ENCODE results near the gene SPAG17.

SPAG17 gene

DNA sequence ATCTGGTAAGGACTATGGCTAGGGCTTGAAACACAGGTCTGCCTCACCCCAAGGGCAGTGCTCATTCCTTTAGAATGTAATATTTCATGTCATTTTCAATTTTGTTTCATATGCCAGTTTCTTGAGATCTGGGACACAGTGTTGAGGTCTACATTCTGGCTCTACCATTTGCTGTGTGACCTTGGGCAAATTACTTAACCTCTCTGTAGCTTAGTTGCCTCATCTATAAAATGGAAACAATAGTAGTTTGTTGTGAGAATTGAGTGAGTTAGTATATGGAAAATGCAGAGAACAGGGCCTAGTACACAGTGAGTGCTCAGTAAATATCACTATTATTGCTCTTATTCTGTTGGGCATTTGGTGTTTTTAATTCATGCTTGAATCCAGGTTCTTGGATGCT, 171.1 kb downstream of the SPAG17 start:
- H3K27ac Mint-ChIP-seq = no peak overlapping the region

DNA sequence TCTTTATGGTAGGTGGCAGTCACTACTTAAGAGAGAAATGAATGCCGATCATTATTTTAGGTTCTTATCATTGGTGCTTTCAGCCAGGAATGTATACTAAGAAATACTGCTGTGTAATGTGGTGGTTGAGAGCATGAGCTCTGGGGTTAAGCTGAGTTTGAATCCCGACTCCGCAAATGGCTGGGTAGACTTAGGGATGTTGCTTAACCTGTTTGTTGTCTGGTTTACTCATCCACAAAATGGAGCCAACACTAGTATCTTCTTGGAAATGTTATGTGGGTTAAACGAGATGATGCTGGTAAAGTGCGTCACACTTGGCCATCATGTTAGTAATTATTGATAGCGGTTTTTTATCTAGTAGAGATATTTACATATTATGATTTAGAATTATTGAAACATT, 171.7 kb downstream of the SPAG17 start:
- Mint-ChIP-seq H3K27me3 (peaks cover 11% of the 10 kb centered on the region), H3K4me1 (no peaks in the 10 kb centered on the region), H3K27ac (no peak overlapping the region), H3K4me3 (no peak overlapping the region), H3K9me3 (no peaks in the 10 kb centered on the region)
- ATAC-seq (no peak), DNase-seq (no peak)

More for the DNA sequence above, 171.1 kb downstream of the SPAG17 start:
- Mint-ChIP-seq H3K9me3 (no peaks in the 10 kb centered on the region), H3K4me3 (no peak overlapping the region), H3K27me3 (peaks cover 11% of the 10 kb centered on the region), H3K4me1 (no peaks in the 10 kb centered on the region)
- DNase-seq = no peak
- ATAC-seq = no peak

DNA sequence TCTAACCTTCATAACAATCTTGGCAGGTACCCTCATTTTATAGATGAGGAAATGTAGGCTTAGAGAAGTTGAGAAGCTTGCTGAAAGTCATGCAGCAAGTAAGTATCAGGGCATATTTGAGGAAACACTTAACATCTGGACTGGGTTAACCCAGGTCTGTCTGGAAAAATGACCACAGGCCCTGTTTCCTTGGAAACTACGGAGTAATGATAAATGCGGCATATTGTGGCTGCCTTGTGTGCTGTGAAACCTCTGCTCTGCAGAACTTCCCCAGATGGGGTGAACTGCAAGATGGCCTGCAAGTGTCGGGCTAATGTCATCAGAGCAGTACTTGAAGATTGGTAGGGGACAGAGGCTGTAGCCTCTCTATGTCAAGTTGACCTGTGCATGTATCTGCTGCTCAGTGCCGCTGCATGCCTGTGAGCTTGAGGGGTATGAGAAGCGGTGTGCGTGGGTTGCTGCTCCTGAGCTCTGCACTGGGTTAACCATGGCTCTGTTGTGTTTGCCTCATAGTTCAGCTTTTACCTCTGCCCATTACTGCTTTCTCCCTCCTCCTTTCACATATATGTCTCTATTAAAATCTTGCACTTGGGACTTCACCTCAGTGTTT, 172.4 kb downstream of the SPAG17 start:
- H3K27ac Mint-ChIP-seq = no peak overlapping the region
- no peak for DNase-seq
- no peak for ATAC-seq
- H3K27me3 Mint-ChIP-seq = peaks cover 8% of the 10 kb centered on the region
- no peak overlapping the region for H3K4me3 Mint-ChIP-seq
- no peaks in the 10 kb centered on the region for H3K9me3 Mint-ChIP-seq
- no peaks in the 10 kb centered on the region for H3K4me1 Mint-ChIP-seq

DNA sequence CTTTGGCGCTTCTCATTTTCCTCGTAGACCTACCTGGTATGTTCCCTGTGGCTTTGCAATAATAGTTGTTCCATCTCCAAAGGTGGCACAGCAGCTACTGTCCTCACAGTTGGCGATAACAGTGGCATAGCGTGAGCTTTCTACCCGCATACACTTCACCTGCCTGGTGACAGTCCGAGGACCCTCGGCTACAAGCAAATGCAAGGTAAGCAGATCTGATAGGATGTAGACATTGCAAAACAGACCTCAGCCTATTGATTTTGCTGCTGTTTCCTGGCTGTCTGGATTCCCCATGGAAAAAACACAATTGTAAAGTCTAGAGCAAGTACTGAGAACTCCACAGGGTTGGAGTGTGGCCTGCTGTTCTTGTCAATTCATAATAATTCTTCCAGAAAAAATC, 177.0 kb downstream of the SPAG17 start:
- DNase-seq = no peak
- peaks cover 11% of the 10 kb centered on the region for H3K27me3 Mint-ChIP-seq
- peaks cover 0 to 8% of the 10 kb centered on the region in 2 donors for H3K9me3 Mint-ChIP-seq
- no peaks in the 10 kb centered on the region for H3K4me1 Mint-ChIP-seq
- no peak overlapping the region for H3K27ac Mint-ChIP-seq
- no peak overlapping the region for H3K4me3 Mint-ChIP-seq
- no peak for ATAC-seq

DNA sequence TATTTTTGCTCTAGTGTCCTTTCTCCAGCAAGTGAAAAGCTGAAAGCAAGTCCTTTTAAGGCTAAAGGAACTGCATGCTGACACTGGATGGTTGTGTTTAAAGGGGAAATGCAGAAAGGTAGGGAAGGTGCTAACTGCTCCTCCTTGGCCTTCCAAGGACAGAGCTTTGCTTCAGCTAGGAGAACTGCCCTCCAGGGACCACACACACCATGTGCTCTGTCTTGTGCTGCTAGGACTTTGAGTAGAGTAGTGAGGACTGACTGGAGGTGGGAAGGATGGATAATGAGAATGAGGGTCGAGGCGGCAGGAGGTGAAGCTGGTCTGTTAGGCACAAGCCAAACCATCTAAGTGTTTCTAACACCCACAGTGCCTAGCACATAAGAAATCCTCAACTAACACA, 177.6 kb downstream of the SPAG17 start:
- Mint-ChIP-seq H3K9me3 (peaks cover 0 to 8% of the 10 kb centered on the region in 2 donors), H3K27me3 (peaks cover 11% of the 10 kb centered on the region), H3K4me3 (no peak overlapping the region), H3K27ac (no peak overlapping the region), H3K4me1 (no peaks in the 10 kb centered on the region)
- DNase-seq (no peak), ATAC-seq (no peak)

DNA sequence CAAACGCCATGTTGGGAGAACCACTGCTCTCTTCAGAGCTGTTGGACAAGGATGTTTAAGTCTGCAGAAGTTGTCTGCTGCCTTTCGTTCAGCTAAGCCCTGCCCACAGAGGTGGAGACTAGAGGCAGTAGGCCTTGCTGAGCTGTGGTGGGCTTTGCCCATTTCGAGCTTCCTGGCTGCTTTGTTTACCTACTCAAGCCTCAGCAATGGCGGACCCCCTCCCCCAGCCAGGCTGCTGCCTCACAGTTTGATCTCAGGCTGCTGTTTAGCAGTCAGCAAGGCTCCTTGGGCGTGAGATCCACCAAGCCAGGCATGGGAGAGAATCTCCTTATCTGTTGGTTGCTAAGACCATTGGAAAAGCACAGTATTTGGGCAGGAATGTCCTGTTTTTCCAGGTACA, 180.7 kb downstream of the SPAG17 start:
- peaks cover 8 to 22% of the 10 kb centered on the region in 2 donors for H3K9me3 Mint-ChIP-seq
- no peak overlapping the region for H3K4me3 Mint-ChIP-seq
- H3K27me3 Mint-ChIP-seq = peaks cover 21% of the 10 kb centered on the region
- no peak for ATAC-seq
- no peak for DNase-seq
- no peaks in the 10 kb centered on the region for H3K4me1 Mint-ChIP-seq
- no peak overlapping the region for H3K27ac Mint-ChIP-seq

DNA sequence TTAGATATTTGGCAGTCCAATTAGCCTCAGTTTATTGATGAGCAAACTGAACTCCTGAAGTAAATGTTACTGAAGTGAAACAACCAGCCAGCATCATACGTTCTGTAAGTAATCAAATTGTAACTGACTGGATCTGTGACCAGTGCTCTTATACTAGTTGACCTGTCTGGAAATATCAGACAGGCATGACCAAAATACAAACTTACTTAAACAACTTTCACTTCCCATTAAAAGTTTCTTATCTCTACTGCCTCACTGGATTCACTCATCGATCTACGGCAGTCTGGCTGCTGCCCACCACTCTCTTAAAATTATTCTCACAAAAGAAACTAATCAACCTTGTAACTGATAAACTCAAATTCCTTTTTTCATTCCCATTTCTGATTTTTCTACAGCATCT, 199.1 kb downstream of the SPAG17 start:
- no peaks in the 10 kb centered on the region for H3K9me3 Mint-ChIP-seq
- no peak overlapping the region for H3K27ac Mint-ChIP-seq
- H3K27me3 Mint-ChIP-seq = peaks cover 24% of the 10 kb centered on the region

DNA sequence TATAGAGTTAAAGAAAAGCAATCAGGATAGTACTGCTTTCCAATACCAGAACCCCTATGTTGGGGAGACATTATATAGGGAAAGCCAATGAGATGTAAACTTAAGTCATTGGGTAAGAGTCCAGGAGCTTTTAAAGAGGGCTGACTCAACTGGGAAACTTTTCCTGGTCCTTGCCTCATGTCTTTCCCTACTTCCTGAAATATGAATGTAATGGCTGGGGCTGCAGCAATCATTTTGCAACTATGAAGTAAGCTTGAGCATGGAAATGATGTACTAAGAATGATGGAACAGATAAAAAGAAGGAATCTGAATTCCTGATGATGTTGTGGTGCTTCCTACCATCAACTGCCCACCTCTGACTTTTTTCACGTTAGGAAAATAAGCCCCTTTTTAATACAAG, 199.8 kb downstream of the SPAG17 start:
- H3K27ac Mint-ChIP-seq = no peak overlapping the region
- no peaks in the 10 kb centered on the region for H3K9me3 Mint-ChIP-seq
- peaks cover 24% of the 10 kb centered on the region for H3K27me3 Mint-ChIP-seq
- no peak for DNase-seq
- H3K4me3 Mint-ChIP-seq = no peak overlapping the region
- no peaks in the 10 kb centered on the region for H3K4me1 Mint-ChIP-seq
- ATAC-seq = no peak

More for the DNA sequence above, 199.1 kb downstream of the SPAG17 start:
- no peak for DNase-seq
- no peak overlapping the region for H3K4me3 Mint-ChIP-seq
- H3K4me1 Mint-ChIP-seq = no peaks in the 10 kb centered on the region
- no peak for ATAC-seq

DNA sequence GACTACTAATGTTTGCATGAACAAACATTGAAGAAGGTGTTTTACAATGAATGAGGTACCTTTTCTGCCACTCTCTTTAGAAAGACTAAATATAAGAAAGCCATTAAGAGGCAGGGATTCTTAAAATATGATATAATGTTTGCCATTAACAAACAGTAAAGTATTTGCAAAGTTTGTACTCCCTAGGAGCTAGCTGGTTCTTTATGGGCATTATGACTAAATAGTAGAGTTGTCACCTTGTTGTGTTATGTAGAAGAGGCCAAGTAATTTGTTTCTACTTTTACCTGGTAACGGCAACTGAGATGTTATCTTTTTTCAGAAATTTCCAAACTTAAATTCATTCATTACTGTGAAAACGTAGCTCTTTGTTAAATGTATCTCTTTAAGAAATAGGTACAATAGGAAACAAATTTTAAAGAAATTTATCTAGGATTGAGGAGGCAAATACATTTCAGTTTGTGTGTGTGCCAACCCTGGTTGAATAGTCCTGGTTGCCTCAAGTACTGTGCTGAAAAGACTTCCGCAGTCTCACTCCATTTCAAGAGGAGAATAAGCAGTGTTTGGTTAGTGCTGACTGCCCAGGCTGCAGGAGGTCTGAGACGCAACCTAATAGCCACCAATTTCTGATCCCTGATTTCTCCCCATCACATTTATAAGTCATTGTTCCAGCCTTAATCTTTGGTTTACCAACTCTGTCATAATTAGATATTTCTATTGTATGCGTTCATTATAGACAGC, 203.4 kb downstream of the SPAG17 start:
- Mint-ChIP-seq H3K9me3 (no peaks in the 10 kb centered on the region), H3K27ac (no peak overlapping the region), H3K4me3 (no peak overlapping the region), H3K27me3 (peaks cover 24% of the 10 kb centered on the region), H3K4me1 (no peaks in the 10 kb centered on the region)
- ATAC-seq (no peak), DNase-seq (no peak)

DNA sequence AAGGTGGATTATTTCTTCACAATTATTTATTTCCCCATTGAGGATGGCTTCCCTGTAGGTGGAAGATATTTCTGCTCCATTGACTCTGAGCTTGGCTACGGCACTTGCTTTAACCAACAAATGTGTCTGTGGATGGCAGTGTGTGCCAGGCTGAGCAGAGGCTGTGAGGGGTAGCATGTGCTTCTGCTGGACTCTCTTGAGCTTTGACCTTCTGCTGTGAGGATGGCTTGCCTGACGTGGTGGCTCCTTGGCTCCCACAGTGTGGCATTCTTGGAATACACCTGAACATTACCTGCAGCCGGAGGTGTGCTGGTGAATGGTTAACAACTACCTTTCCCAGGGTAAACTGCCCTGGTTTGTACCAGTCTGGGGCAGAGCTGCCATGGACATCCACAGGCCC, 208.6 kb downstream of the SPAG17 start:
- no peak for ATAC-seq
- H3K27me3 Mint-ChIP-seq = no peaks in the 10 kb centered on the region
- no peak for DNase-seq
- H3K9me3 Mint-ChIP-seq = no peaks in the 10 kb centered on the region
- H3K4me1 Mint-ChIP-seq = no peaks in the 10 kb centered on the region
- no peak overlapping the region for H3K27ac Mint-ChIP-seq
- no peak overlapping the region for H3K4me3 Mint-ChIP-seq

DNA sequence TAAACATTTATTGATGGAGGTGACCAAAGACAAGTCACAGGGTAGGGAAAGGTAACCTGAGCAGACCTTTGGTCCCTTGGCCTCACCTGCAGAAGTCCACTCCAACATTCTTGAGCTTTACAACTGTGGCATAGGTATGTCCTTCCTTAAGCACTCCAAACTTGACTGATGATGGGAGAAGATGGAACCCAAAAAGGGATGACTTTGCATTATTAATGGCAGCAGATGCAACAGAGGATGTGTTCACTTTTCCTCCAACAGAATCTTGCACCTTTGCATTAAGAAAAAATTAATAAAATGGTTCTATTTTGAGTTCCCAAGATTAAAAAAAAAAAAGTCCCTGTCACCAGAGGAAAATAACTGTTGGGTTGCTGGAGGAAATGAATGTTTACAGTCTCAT, 213.3 kb downstream of the SPAG17 start:
- ATAC-seq = no peak
- H3K27me3 Mint-ChIP-seq = no peaks in the 10 kb centered on the region
- DNase-seq = no peak
- no peak overlapping the region for H3K27ac Mint-ChIP-seq
- H3K4me3 Mint-ChIP-seq = no peak overlapping the region
- no peaks in the 10 kb centered on the region for H3K4me1 Mint-ChIP-seq
- no peaks in the 10 kb centered on the region for H3K9me3 Mint-ChIP-seq

DNA sequence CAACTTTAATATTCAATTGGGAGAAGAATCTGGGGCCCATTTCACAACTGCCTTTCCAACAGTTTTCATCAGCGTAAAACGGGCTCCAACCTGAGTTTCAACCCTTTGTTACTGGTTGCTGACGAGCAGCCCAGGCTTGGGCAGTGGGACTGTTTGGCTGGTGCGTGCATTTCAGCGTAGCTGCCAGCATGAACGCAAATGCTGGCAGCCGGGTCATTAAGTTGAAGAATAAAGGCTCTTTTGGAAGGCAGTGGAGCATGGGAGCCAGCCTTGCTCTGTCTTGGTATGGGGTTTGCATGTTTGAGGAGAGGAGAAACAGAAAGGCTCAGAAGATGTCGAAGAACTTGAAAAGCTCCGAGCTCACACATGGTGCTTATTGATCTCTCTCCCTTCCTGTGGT, 214.8 kb downstream of the SPAG17 start:
- Mint-ChIP-seq H3K27ac (no peak overlapping the region), H3K27me3 (no peaks in the 10 kb centered on the region), H3K4me1 (no peaks in the 10 kb centered on the region), H3K9me3 (no peaks in the 10 kb centered on the region), H3K4me3 (no peak overlapping the region)
- ATAC-seq = no peak
- no peak for DNase-seq

DNA sequence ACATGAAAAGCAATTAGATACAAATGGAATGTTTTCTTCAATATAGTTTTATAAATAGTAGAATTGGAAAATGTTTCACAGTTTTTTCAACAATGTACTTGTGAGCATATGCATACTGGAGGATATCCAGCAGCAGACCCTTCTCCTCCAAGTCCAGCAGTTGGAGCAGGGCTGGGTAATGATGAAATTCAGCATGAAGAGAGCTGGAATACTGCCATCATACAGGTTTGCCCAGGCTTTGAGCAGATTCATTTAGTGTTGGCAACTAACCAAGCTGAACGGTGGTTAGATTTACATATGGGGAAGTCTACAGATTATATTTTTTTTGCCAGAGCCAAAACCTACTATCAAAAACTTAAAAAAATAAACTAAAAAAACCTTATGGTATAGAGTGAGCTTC, 217.1 kb downstream of the SPAG17 start:
- Mint-ChIP-seq H3K27ac (no peak overlapping the region), H3K4me3 (no peak overlapping the region), H3K27me3 (no peaks in the 10 kb centered on the region), H3K4me1 (peaks cover 19% of the 10 kb centered on the region), H3K9me3 (no peaks in the 10 kb centered on the region)
- DNase-seq = no peak
- ATAC-seq = no peak

DNA sequence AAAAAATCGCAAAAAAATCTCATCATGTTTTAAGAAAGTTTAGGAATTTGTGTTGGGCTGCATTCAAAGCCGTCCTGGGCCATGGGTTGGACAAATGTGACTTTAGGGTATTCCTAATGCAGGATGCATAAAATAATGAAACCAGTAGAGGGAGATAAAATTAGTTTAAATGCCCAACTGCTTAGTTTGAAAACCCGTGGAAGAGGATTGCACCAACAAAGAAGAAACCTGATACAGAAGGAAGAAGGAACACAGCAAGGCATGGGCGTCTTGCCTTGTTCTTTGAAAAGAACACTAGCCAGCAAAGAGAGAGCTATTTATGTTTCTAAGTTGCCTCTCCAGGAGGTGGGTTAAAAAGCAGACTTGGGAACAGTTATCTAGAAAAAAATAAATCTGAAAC, 217.6 kb downstream of the SPAG17 start:
- no peaks in the 10 kb centered on the region for H3K27me3 Mint-ChIP-seq
- no peak overlapping the region for H3K4me3 Mint-ChIP-seq
- no peak overlapping the region for H3K27ac Mint-ChIP-seq
- H3K9me3 Mint-ChIP-seq = no peaks in the 10 kb centered on the region
- H3K4me1 Mint-ChIP-seq = peaks cover 19% of the 10 kb centered on the region
- DNase-seq (no peak), ATAC-seq (no peak)

DNA sequence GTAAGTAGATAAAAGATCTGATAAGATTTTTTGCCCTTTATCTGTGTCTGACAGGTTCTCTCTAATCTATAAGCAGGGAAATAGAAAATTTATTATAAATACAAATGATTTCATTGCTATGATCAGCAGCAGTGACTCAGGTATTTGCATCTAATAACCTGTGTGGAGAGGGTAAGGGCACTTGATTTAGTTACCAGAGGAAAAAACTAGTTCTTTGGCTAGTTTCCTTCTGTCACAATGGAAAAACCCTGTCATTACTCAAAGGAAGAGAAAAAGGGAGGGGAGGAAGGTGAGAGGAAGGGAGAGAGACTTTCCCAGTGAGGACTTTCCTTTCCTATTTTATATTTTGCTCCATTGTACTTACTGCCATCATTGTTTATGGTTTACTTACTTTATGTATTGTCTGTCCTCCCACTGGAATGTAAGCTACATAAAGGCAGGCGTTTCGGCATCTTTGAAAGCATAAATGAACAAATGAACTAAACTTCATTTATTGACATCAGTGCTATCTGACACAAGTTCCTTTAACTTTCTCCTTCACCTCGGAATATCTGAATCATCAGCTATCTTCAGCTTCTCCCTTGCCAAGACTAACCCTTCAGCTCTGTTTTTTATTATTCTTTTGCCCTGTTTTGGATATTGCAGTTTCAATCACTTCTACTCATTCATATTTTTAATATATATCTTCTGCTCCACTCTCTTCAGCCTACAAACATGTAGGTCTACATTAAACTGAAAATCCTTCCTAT, 220.6 kb downstream of the SPAG17 start:
- no peak for DNase-seq
- ATAC-seq = no peak
- H3K9me3 Mint-ChIP-seq = no peaks in the 10 kb centered on the region
- H3K27me3 Mint-ChIP-seq = no peaks in the 10 kb centered on the region
- H3K4me1 Mint-ChIP-seq = peaks cover 19% of the 10 kb centered on the region
- H3K27ac Mint-ChIP-seq = peak overlapping the region in 1 of 2 donors; percentile 70
- no peak overlapping the region for H3K4me3 Mint-ChIP-seq

DNA sequence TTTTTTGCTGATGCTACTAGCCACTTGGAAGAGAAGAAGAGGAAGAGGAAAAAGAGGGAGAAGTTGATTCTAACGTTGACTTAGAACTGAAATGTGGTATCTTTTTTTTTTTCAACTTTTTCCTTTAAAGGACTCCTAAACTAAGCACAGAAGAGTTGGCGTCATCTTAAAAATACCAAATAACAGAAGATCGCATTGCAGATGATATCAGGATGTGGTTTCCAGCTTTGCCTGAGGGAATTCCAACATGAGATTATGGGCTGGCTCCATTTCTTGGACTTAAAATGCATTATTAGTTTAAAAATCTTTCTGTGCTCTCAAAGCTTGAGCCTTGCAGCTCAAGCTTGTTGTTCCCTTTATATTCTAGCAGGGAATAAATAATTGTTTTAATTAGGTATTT, 225.7 kb downstream of the SPAG17 start:
- Mint-ChIP-seq H3K9me3 (no peaks in the 10 kb centered on the region), H3K4me1 (peaks cover 11% of the 10 kb centered on the region), H3K27me3 (no peaks in the 10 kb centered on the region), H3K27ac (no peak overlapping the region), H3K4me3 (no peak overlapping the region)
- ATAC-seq (no peak), DNase-seq (no peak)
